ENCODE data around the gene LZTR1. TPM values are rescaled to one million over a fixed set of nuclear protein-coding genes. Genes with fewer than 3 reads are reported as not detected.
"Not testable (repeated sequence)": the region's sequence is repeated elsewhere in the genome, so short reads cannot be mapped to it uniquely, and the experiment has no call there.

The LZTR1 gene
- 41.5 and 67.0 TPM in 2 replicates for total RNA-seq (2014; rRNA removed; shearing (Covaris generic))

GRCh38 chr22:20981787-20982562 lies at the start of gene LZTR1:
Gene LZTR1 (plus strand): TSS chr22:20982297. CDS start chr22:20982372, 75 bp downstream.
- DNase-seq (ENCODE audit: low spot score) = peak; percentile 82

GRCh38 chr22:20933910-20934309 lies 48.2 kb upstream of the LZTR1 start:
- DNase-seq (ENCODE audit: low spot score) = no peak
- in situ Hi-C loops (cut with HindIII; ENCODE audit: low sequenced_read_pairs) = no loop called here

More at GRCh38 chr22:20981787-20982562, at the start of gene LZTR1:
- in situ Hi-C loops (cut with HindIII; ENCODE audit: low sequenced_read_pairs) = no loop called here

GRCh38 chr22:20935049-20935448 lies 47.0 kb upstream of the LZTR1 start:
- DNase-seq (ENCODE audit: low spot score); in situ Hi-C loops (cut with HindIII; ENCODE audit: low sequenced_read_pairs): not testable (repeated sequence)

GRCh38 chr22:20935780-20936539 lies 46.1 kb upstream of the LZTR1 start:
- DNase-seq (ENCODE audit: low spot score); in situ Hi-C loops (cut with HindIII; ENCODE audit: low sequenced_read_pairs): not testable (repeated sequence)

GRCh38 chr22:20937031-20937793 lies 44.9 kb upstream of the LZTR1 start:
- peak; percentile 71 for DNase-seq (ENCODE audit: low spot score)
- in situ Hi-C loops (cut with HindIII; ENCODE audit: low sequenced_read_pairs) = no loop called here

- in situ Hi-C loops (cut with HindIII; ENCODE audit: low sequenced_read_pairs) = no loop called here
- DNase-seq (ENCODE audit: low spot score) = no peak
Observed at GRCh38 chr22:20937794-20938671, 44.1 kb upstream of the LZTR1 start.

- in situ Hi-C loops (cut with HindIII; ENCODE audit: low sequenced_read_pairs); DNase-seq (ENCODE audit: low spot score): not testable (repeated sequence)
Observed at GRCh38 chr22:20939457-20940185, 42.5 kb upstream of the LZTR1 start.

- peak; percentile 85 for DNase-seq (ENCODE audit: low spot score)
- in situ Hi-C loops (cut with HindIII; ENCODE audit: low sequenced_read_pairs) = no loop called here
Observed at GRCh38 chr22:20940186-20940651, 41.9 kb upstream of the LZTR1 start.

- in situ Hi-C loops (cut with HindIII; ENCODE audit: low sequenced_read_pairs) = no loop called here
- no peak for DNase-seq (ENCODE audit: low spot score)
Observed at GRCh38 chr22:20940904-20941385, 41.2 kb upstream of the LZTR1 start.

- DNase-seq (ENCODE audit: low spot score); in situ Hi-C loops (cut with HindIII; ENCODE audit: low sequenced_read_pairs): not testable (repeated sequence)
Observed at GRCh38 chr22:20942203-20942902, 39.7 kb upstream of the LZTR1 start.

GRCh38 chr22:20943104-20943933 lies 38.8 kb upstream of the LZTR1 start:
- no peak for DNase-seq (ENCODE audit: low spot score)
- in situ Hi-C loops (cut with HindIII; ENCODE audit: low sequenced_read_pairs) = no loop called here

GRCh38 chr22:20944042-20944441 lies 38.1 kb upstream of the LZTR1 start:
- in situ Hi-C loops (cut with HindIII; ENCODE audit: low sequenced_read_pairs) = no loop called here
- DNase-seq (ENCODE audit: low spot score) = no peak

- in situ Hi-C loops (cut with HindIII; ENCODE audit: low sequenced_read_pairs) = no loop called here
- DNase-seq (ENCODE audit: low spot score) = no peak
Observed at GRCh38 chr22:20945578-20945934, 36.5 kb upstream of the LZTR1 start.

- DNase-seq (ENCODE audit: low spot score) = no peak
- in situ Hi-C loops (cut with HindIII; ENCODE audit: low sequenced_read_pairs) = no loop called here
Observed at GRCh38 chr22:20946080-20946986, 35.8 kb upstream of the LZTR1 start.

- in situ Hi-C loops (cut with HindIII; ENCODE audit: low sequenced_read_pairs) = no loop called here
- DNase-seq (ENCODE audit: low spot score) = no peak
Observed at GRCh38 chr22:20946991-20947390, 35.1 kb upstream of the LZTR1 start.
